ENCODE results near the gene SLC26A2.

DNA sequence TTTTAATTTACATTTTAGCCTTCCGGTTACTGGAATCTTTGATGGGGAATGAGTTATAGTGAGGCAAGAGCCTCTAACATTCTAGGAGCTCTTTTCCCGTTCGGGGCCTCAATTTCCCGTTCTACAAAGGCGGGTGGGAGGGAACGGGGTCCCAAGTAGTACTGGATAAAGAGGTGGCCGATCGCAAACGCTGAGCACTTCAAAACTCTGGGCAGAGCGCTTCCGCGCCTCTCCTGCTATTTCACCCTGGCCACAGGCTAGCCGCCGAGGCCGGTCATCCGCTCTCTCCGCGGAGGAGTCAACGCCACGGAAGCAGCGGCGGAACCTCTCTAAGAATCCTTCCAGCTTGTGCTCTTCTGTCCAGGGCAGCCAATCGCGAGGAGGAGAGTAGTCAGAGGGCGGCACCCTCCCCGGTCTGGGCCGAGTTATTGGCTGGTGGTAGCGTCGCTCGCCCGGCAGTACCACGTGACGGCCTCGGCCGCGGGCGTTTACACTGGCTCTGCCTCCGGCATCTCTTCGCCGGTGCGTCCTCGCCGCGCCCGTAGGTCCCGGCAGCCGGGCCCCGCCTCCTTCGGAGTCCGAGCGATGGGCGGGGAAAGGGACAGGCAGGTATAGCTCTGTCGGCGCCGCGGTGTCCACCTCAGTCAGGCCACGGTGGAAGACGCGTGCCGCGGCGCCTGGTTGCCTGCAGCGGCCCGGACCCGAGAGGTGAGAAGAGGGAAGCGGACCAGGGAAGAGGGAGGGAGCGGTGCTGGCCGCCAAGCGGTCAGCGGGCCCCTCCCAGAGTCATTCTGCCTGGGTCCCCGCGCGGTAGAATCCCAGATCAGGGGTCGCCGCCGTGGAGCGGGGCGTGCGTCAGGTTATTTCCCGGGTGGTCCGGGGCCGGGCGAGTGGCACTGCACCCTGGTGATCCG, at the start of gene SLC26A2:
- TF ChIP-seq, protein P1, sequence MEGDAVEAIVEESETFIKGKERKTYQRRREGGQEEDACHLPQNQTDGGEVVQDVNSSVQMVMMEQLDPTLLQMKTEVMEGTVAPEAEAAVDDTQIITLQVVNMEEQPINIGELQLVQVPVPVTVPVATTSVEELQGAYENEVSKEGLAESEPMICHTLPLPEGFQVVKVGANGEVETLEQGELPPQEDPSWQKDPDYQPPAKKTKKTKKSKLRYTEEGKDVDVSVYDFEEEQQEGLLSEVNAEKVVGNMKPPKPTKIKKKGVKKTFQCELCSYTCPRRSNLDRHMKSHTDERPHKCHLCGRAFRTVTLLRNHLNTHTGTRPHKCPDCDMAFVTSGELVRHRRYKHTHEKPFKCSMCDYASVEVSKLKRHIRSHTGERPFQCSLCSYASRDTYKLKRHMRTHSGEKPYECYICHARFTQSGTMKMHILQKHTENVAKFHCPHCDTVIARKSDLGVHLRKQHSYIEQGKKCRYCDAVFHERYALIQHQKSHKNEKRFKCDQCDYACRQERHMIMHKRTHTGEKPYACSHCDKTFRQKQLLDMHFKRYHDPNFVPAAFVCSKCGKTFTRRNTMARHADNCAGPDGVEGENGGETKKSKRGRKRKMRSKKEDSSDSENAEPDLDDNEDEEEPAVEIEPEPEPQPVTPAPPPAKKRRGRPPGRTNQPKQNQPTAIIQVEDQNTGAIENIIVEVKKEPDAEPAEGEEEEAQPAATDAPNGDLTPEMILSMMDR (conservative IDR thresholded peaks at IDR 0.05; ENCODE audit: low read depth, low read length) = no peak
- TF ChIP-seq EZH2phosphoT487 (IDR thresholded peaks at IDR 0.05; ENCODE audit: borderline replicate concordance, low read length) = no peak
- TF ChIP-seq EZH2 (IDR thresholded peaks at IDR 0.05; ENCODE audit: low read length, unreplicated experiment) = no peak

Data from PC-3 (cell line).